A673 (cell line): ENCODE measurements around the gene KRTAP10-8. TPM values are rescaled to one million over a fixed set of nuclear protein-coding genes. Genes with fewer than 3 reads are reported as not detected.
"Not testable (repeated sequence)": the region's sequence is repeated elsewhere in the genome, so short reads cannot be mapped to it uniquely, and the experiment has no call there.

Source experiments
- BruUV-seq: library from RNA; stranded (reverse); fragments of 400-500 nt; replicated peaks from 2 replicates; lab custom pipeline; 2021; lab: Mats Ljungman, UMichigan
- CTCF ChIA-PET: fragments of 300-600 bp; sonication (Branson Sonifier 250); formaldehyde crosslinking; loops from one replicate; lab custom pipeline; 2022; ENCODE audit warnings: antibody characterized with exemption; lab: Charles Lee
- POLR2A ChIA-PET: fragments of 300-600 bp; sonication (Branson Sonifier 250); formaldehyde crosslinking; loops from one replicate; lab custom pipeline; 2022; ENCODE audit warnings: antibody characterized with exemption; ENCODE audit not compliant: low non-redundant PET; lab: Charles Lee
- DNase-seq: peaks from one replicate; pipeline ENCODE4 v3.0.0-alpha.2; 2015; ENCODE audit warnings: low spot score
- H3K27ac ChIP-seq: fragments of 200-600 bp; sonication (generic); 2 replicates; pipeline ENCODE4 v1.5.1; 2016; ENCODE audit warnings: mixed run types, low read depth, mild to moderate bottlenecking, mixed read lengths, antibody characterized with exemption, low read length; ENCODE audit not compliant: poor library complexity, severe bottlenecking
- H3K27me3 ChIP-seq: fragments of 200-600 bp; sonication (generic); replicated peaks from 2 replicates; pipeline ENCODE4 v1.6.1; 2017; ENCODE audit warnings: mixed run types, low read depth, mild to moderate bottlenecking, mixed read lengths, antibody characterized with exemption, low read length; ENCODE audit not compliant: insufficient read depth, poor library complexity
- H3K36me3 ChIP-seq: fragments of 200-600 bp; sonication (generic); 2 replicates; pipeline ENCODE4 v1.6.1; 2016; ENCODE audit warnings: mixed run types, mild to moderate bottlenecking, mixed read lengths, antibody characterized with exemption, low read length; ENCODE audit not compliant: insufficient read depth, poor library complexity, severe bottlenecking
- H3K4me1 ChIP-seq: fragments of 200-600 bp; sonication (generic); 2 replicates; pipeline ENCODE4 v1.6.1; 2017; ENCODE audit warnings: mixed run types, mild to moderate bottlenecking, mixed read lengths, antibody characterized with exemption, low read length; ENCODE audit not compliant: insufficient read depth, poor library complexity, severe bottlenecking
- H3K4me3 ChIP-seq: fragments of 200-600 bp; sonication (generic); 2 replicates; pipeline ENCODE4 v1.5.1; 2016; ENCODE audit warnings: low read depth, mixed run types, mild to moderate bottlenecking, mixed read lengths, low read length; ENCODE audit not compliant: poor library complexity, severe bottlenecking
- H3K9me3 ChIP-seq: fragments of 200-600 bp; sonication (generic); 2 replicates; pipeline ENCODE4 v1.6.1; 2016; ENCODE audit warnings: mixed run types, low read depth, mild to moderate bottlenecking, mixed read lengths, antibody characterized with exemption, low read length; ENCODE audit not compliant: poor library complexity, severe bottlenecking
- EZH2 ChIP-seq: fragments of 200-600 bp; sonication (generic); IDR thresholded peaks from 2 replicates; pipeline ENCODE4 v1.6.1; 2017; ENCODE audit warnings: borderline replicate concordance, low read depth, mild to moderate bottlenecking, mixed read lengths, antibody characterized with exemption, low read length; ENCODE audit not compliant: poor library complexity, severe bottlenecking
- intact Hi-C: fragments of 100-400 bp; cut with micrococcal nuclease; formaldehyde crosslinking; loops from one replicate; pipeline ENCODE4 v1.10.0; 2022; ENCODE audit not compliant: unreplicated experiment
- total RNA-seq: library from RNA; stranded (reverse); gene quantifications from 2 replicates; pipeline ENCODE4 v1.2.3, GENCODE V29; 2021
- TF ChIP-seq, protein P1 (sequence below): fragments of 300-800, 200-600 bp; sonication (generic); conservative IDR thresholded peaks from 2 replicates; pipeline ENCODE4 v1.5.1; 2017; ENCODE audit warnings: low read depth, mild to moderate bottlenecking, antibody characterized with exemption, low read length, moderate library complexity, mixed read lengths

KRTAP10-8 gene
- total RNA-seq, 1 experiment from 2014 or later, result not detected

DNA sequence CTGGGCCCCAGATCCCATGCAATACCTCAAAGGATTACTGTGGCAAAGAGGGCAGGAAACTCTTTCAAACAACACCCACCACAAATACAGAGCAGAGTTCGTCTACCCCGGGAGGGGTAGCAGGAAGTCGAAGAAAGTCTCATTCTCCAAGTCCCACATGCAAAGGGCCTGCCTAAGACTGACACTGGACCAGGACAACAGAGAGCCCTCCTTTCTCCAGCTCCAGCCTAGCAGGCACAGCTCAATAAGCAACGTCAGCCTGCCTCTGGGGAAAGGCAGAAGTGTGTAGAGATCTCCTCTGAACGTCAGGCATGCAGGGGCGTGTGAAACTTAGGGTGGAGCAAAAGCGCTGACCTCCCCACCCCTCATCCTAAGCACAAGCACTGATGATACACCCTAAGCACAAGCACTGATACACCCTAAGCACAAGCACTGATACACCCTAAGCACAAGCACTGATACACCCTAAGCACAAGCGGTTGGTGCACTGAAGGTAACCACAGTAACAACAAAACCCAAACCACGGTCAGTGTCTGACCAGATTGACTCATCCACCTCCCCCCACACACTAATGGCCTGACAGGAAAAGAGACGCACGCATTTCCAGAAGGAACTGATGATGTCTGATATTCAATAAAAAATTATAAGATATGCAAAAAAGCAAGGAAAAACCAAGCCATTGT is 47.2 kb downstream of the KRTAP10-8 start:
- Histone ChIP-seq H3K9me3 (no peaks in the 10 kb centered on the region), H3K36me3 (no peaks in the 10 kb centered on the region), H3K27me3 (no peaks in the 10 kb centered on the region), H3K4me3 (no peak overlapping the region), H3K4me1 (no peaks in the 10 kb centered on the region), H3K27ac (no peak overlapping the region)
- intact Hi-C loops, result no loop called here
- no TSS peak for BruUV-seq
- TF ChIP-seq, protein P1, sequence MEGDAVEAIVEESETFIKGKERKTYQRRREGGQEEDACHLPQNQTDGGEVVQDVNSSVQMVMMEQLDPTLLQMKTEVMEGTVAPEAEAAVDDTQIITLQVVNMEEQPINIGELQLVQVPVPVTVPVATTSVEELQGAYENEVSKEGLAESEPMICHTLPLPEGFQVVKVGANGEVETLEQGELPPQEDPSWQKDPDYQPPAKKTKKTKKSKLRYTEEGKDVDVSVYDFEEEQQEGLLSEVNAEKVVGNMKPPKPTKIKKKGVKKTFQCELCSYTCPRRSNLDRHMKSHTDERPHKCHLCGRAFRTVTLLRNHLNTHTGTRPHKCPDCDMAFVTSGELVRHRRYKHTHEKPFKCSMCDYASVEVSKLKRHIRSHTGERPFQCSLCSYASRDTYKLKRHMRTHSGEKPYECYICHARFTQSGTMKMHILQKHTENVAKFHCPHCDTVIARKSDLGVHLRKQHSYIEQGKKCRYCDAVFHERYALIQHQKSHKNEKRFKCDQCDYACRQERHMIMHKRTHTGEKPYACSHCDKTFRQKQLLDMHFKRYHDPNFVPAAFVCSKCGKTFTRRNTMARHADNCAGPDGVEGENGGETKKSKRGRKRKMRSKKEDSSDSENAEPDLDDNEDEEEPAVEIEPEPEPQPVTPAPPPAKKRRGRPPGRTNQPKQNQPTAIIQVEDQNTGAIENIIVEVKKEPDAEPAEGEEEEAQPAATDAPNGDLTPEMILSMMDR, result no peak
- no peak for TF ChIP-seq EZH2
- CTCF ChIA-PET, result no interaction called here
- POLR2A ChIA-PET, result no interaction called here
- no peak for DNase-seq

DNA sequence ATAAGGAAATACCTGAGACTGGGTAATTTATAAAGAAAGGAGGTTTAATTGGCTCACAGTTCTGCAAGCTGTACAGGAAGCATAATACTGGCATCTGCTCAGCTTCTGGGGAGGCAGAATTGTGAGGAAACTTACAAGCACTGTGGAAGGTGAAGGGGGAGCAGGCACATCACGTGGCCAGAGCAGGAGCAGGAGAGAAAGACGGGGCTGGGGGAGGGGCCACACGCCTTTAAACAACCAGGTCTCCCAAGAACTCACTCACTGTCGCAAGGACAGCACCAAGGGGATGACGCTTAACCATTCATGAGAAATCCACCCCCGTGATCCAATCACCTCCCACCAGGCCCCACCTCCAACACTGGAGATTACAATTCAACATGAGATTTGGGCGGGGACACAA is 49.7 kb downstream of the KRTAP10-8 start:
- BruUV-seq, H3K27me3 ChIP-seq, DNase-seq, POLR2A ChIA-PET, H3K36me3 ChIP-seq, H3K4me3 ChIP-seq, H3K27ac ChIP-seq, CTCF ChIA-PET, H3K9me3 ChIP-seq, H3K4me1 ChIP-seq, intact Hi-C loops: not testable (repeated sequence)

Other genes starting within 250 kb of the KRTAP10-8 start
- gene LRRC3, start 156.6 kb upstream of the KRTAP10-8 start, total RNA-seq, result 1.5 and 3.1 TPM in 2 replicates
- 0.28 and 0.47 TPM in 2 replicates for gene KRTAP10-1, start 71.9 kb upstream of the KRTAP10-8 start, total RNA-seq
- 0.26 and 0.69 TPM in 2 replicates for gene KRTAP10-2, start 60.6 kb upstream of the KRTAP10-8 start, total RNA-seq
- gene KRTAP10-3, start 53.3 kb upstream of the KRTAP10-8 start, total RNA-seq, result 0.62 TPM in 1 of 2 replicates, not detected in the other
- gene KRTAP10-4, start 38.4 kb upstream of the KRTAP10-8 start, total RNA-seq, result not detected in 2 replicates
- 0.33 TPM in 1 of 2 replicates, not detected in the other for gene KRTAP10-5, start 31.5 kb upstream of the KRTAP10-8 start, total RNA-seq
- gene KRTAP10-6, start 19.6 kb upstream of the KRTAP10-8 start, total RNA-seq, result 0.39 TPM in 1 of 2 replicates, not detected in the other
- gene KRTAP10-7, start 11.5 kb upstream of the KRTAP10-8 start, total RNA-seq, result not detected in 2 replicates
- not detected in 2 replicates for gene KRTAP10-9, start 15.0 kb downstream of the KRTAP10-8 start, total RNA-seq
- gene KRTAP10-10, start 25.3 kb downstream of the KRTAP10-8 start, total RNA-seq, result not detected in 2 replicates
- gene KRTAP10-11, start 34.3 kb downstream of the KRTAP10-8 start, total RNA-seq, result not detected in 2 replicates
- 0.81 and 1.0 TPM in 2 replicates for gene KRTAP12-4, start 42.6 kb downstream of the KRTAP10-8 start, total RNA-seq
- not detected in 2 replicates for gene KRTAP12-3, start 45.9 kb downstream of the KRTAP10-8 start, total RNA-seq
- gene KRTAP12-2, start 54.8 kb downstream of the KRTAP10-8 start, total RNA-seq, result 1.6 and 1.8 TPM in 2 replicates
- gene KRTAP12-1, start 70.1 kb downstream of the KRTAP10-8 start, total RNA-seq, result 0.80 and 2.8 TPM in 2 replicates
- not detected in 2 replicates for gene KRTAP10-12, start 85.1 kb downstream of the KRTAP10-8 start, total RNA-seq
- gene TSPEAR, start 99.5 kb downstream of the KRTAP10-8 start, total RNA-seq, result 8.3 and 12.4 TPM in 2 replicates
- 204 and 212 TPM in 2 replicates for gene UBE2G2, start 189.7 kb downstream of the KRTAP10-8 start, total RNA-seq
- gene SUMO3, start 206.0 kb downstream of the KRTAP10-8 start, total RNA-seq, result 124 and 132 TPM in 2 replicates